K562 (cell line): ENCODE data around the gene DSCAM. TPM values are rescaled to one million over a fixed set of nuclear protein-coding genes. Genes with fewer than 3 reads are reported as not detected.

Experiments used
- ATAC-seq: fragments of 200-7000 bp; cut with Tn5 transposase; 3 replicates; pipeline ENCODE4 v1.9.1; 2020; ENCODE audit warnings: moderate library complexity
- BruUV-seq: library from RNA; stranded (reverse); fragments of 400-500 nt; replicated peaks from 2 replicates; lab custom pipeline; 2021; lab: Mats Ljungman, UMichigan
- CTCF ChIA-PET: fragments of 300-600 bp; formaldehyde crosslinking; extraction: SDS; loops from one replicate; lab custom pipeline; 2021; ENCODE audit warnings: low intra/inter-chr PET ratio; lab: Yijun Ruan, JAX
- POLR2A ChIA-PET: fragments of 300-600, 350-650 bp; sonication (Branson Sonifier 250); formaldehyde crosslinking; extraction: SDS; loops from one replicate; lab custom pipeline; 2021; ENCODE audit warnings: antibody characterized with exemption, inconsistent platforms; lab: Yijun Ruan, JAX
- DNase-seq, 4 experiments: peaks; one replicate each; pipeline versions ENCODE4 v3.0.0 to v3.0.0-alpha.2; 2011 to 2018; ENCODE audit warnings: low spot score in 3 of 4, mixed read lengths in 3 of 4; ENCODE audit errors: extremely low read depth in 1 of 4
- FAIRE-seq: peaks from 2 replicates; lab custom pipeline; 2011; peaks lifted over from hg19 to GRCh38; lab: Jason Lieb, UNC
- H2AFZ ChIP-seq: 2 replicates; pipeline ENCODE4 v1.6.0; 2011; ENCODE audit warnings: low read depth, low read length, control low read depth, inconsistent platforms
- H3K27ac ChIP-seq: fragments of 200-600 bp; 3 replicates; pipeline ENCODE4 v1.8.0; 2011; ENCODE audit warnings: low read depth, mild to moderate bottlenecking, control low read depth, inconsistent platforms, low read length, moderate library complexity, mixed read lengths; ENCODE audit errors: extremely low read depth
- H3K27me3 ChIP-seq, 2 experiments: fragments of 300-600 bp in 1 of 2; 2 replicates in 1 of 2; 3 replicates in 1 of 2; pipeline versions ENCODE4 v1.6.0 to v1.8.0; 2011; ENCODE audit warnings: inconsistent platforms in 2 of 2, low read length in 2 of 2, mild to moderate bottlenecking in 1 of 2, mixed read lengths in 1 of 2, moderate library complexity in 1 of 2; ENCODE audit not compliant: control insufficient read depth in 2 of 2, insufficient read depth in 2 of 2
- H3K36me3 ChIP-seq: fragments of 300-600 bp; 3 replicates; pipeline ENCODE4 v1.8.0; 2011; ENCODE audit warnings: mild to moderate bottlenecking, low read length, inconsistent platforms; ENCODE audit not compliant: control insufficient read depth, insufficient read depth
- H3K4me1 ChIP-seq, 2 experiments: fragments of 200-600 bp in 1 of 2; replicated peaks in 1 of 2; 2 replicates in 1 of 2; 3 replicates in 1 of 2; pipeline versions ENCODE4 v1.5.1 to v1.8.0; 2011; ENCODE audit warnings: inconsistent platforms in 2 of 2, low read length in 2 of 2, mild to moderate bottlenecking in 1 of 2, mixed read lengths in 1 of 2, moderate library complexity in 1 of 2; ENCODE audit not compliant: control insufficient read depth in 2 of 2, insufficient read depth in 2 of 2
- H3K4me2 ChIP-seq: 2 replicates; pipeline ENCODE4 v1.6.1; 2011; ENCODE audit warnings: low read length, control low read depth, inconsistent platforms, mixed read lengths; ENCODE audit not compliant: insufficient read depth
- H3K4me3 ChIP-seq: fragments of 200-600 bp; sonication (generic), shearing (Covaris generic); 2 replicates; pipeline ENCODE4 v1.5.1; 2016; ENCODE audit warnings: control low read depth, inconsistent platforms
- H3K79me2 ChIP-seq: fragments of 200-600 bp; 3 replicates; pipeline ENCODE4 v1.8.0; 2011; ENCODE audit warnings: low read length, inconsistent platforms; ENCODE audit not compliant: control insufficient read depth, insufficient read depth
- H3K9ac ChIP-seq, 2 experiments: 2 replicates each; pipeline versions ENCODE4 v1.6.0 to v1.6.1; 2011; ENCODE audit warnings: low read depth in 2 of 2, low read length in 2 of 2, control low read depth in 1 of 2, inconsistent platforms in 1 of 2, mild to moderate bottlenecking in 1 of 2, mixed read lengths in 1 of 2; ENCODE audit not compliant: insufficient read depth in 1 of 2
- H3K9me1 ChIP-seq: one replicate; pipeline ENCODE4 v1.6.0; 2011; ENCODE audit warnings: inconsistent platforms, mild to moderate bottlenecking, low read length, moderate library complexity; ENCODE audit not compliant: control insufficient read depth, insufficient read depth
- H3K9me3 ChIP-seq: replicated peaks from 2 replicates; pipeline ENCODE4 v1.5.1; 2011; ENCODE audit warnings: low read depth, low read length, inconsistent platforms; ENCODE audit not compliant: control insufficient read depth, insufficient read depth
- H4K20me1 ChIP-seq: replicated peaks from 2 replicates; pipeline ENCODE4 v1.6.1; 2011; ENCODE audit warnings: low read length, inconsistent platforms, mixed read lengths; ENCODE audit not compliant: control insufficient read depth, insufficient read depth
- ELF4 ChIP-seq: fragments of 450-650 bp; formaldehyde crosslinking; IDR thresholded peaks from 2 replicates; pipeline ENCODE4 v1.4.0; 2022; ENCODE audit warnings: missing genetic modification characterization
- EWSR1 ChIP-seq: fragments of 450-650 bp; IDR thresholded peaks from 2 replicates; pipeline ENCODE4 v1.6.1; 2018; ENCODE audit warnings: borderline replicate concordance, mild to moderate bottlenecking, low read depth, moderate library complexity; ENCODE audit not compliant: partially characterized antibody
- FUS ChIP-seq: fragments of 200-400 bp; formaldehyde crosslinking; optimal IDR thresholded peaks from 2 replicates; pipeline ENCODE3; 2017; ENCODE audit warnings: low read depth, low read length
- HNRNPL ChIP-seq: fragments of 200-400 bp; formaldehyde crosslinking; IDR thresholded peaks from 2 replicates; pipeline ENCODE4 v1.6.1; 2017; ENCODE audit warnings: low read depth, mild to moderate bottlenecking, low read length
- LARP7 ChIP-seq: fragments of 450-650 bp; IDR thresholded peaks from 2 replicates; pipeline ENCODE4 v1.6.1; 2016
- MTA1 ChIP-seq: fragments of 450-650 bp; IDR thresholded peaks from 2 replicates; pipeline ENCODE4 v1.6.1; 2017; ENCODE audit warnings: borderline replicate concordance
- NCOA6 ChIP-seq: fragments of 450-650 bp; IDR thresholded peaks from 2 replicates; pipeline ENCODE4 v1.6.1; 2017; ENCODE audit warnings: mild to moderate bottlenecking
- NR3C1 ChIP-seq: sonication (generic); formaldehyde crosslinking; IDR thresholded peaks from 2 replicates; pipeline ENCODE4 v1.8.1; 2022; ENCODE audit warnings: missing genetic modification reagents
- POLR3A ChIP-seq: IDR thresholded peaks from 2 replicates; pipeline ENCODE4 v1.6.1; 2011; ENCODE audit warnings: borderline replicate concordance, mild to moderate bottlenecking, moderate library complexity; ENCODE audit not compliant: insufficient read length, insufficient read depth; ENCODE audit errors: extremely low read depth
- PREB ChIP-seq: sonication (generic); formaldehyde crosslinking; IDR thresholded peaks from 2 replicates; pipeline ENCODE4 v1.8.1; 2023; ENCODE audit warnings: mild to moderate bottlenecking, missing genetic modification reagents
- RB1 ChIP-seq: fragments of 450-650 bp; IDR thresholded peaks from 2 replicates; pipeline ENCODE4 v1.6.1; 2017; ENCODE audit warnings: low read depth, mild to moderate bottlenecking
- RFX1 ChIP-seq: fragments of 450-650 bp; IDR thresholded peaks from 2 replicates; pipeline ENCODE4 v1.6.1; 2016; ENCODE audit warnings: mild to moderate bottlenecking, moderate library complexity
- SIRT6 ChIP-seq: IDR thresholded peaks from one replicate; pipeline ENCODE4 v1.6.1; 2012; ENCODE audit warnings: low read depth, mild to moderate bottlenecking, control low read depth, inconsistent platforms, low read length, moderate library complexity
- TARDBP ChIP-seq: fragments of 450-650 bp; IDR thresholded peaks from 2 replicates; pipeline ENCODE4 v1.6.1; 2016
- ZBTB12 ChIP-seq: fragments of 250-450 bp; sonication (Bioruptor Pico); IDR thresholded peaks from 2 replicates; pipeline ENCODE4 v1.4.0; 2020
- ZNF12 ChIP-seq: sonication (generic); formaldehyde crosslinking; IDR thresholded peaks from 2 replicates; pipeline ENCODE4 v1.4.0; 2020; ENCODE audit warnings: mild to moderate bottlenecking, missing genetic modification reagents
- ZNF41 ChIP-seq: fragments of 250-450 bp; sonication (Bioruptor Pico); conservative IDR thresholded peaks from 2 replicates; pipeline ENCODE4 v1.4.0; 2020; ENCODE audit warnings: mild to moderate bottlenecking
- ZNF561 ChIP-seq: fragments of 450-650 bp; formaldehyde crosslinking; conservative IDR thresholded peaks from 2 replicates; pipeline ENCODE4 v1.4.0; 2020; ENCODE audit warnings: mild to moderate bottlenecking, moderate library complexity
- ZNF79 ChIP-seq: fragments of 250-450 bp; sonication (Bioruptor Pico); IDR thresholded peaks from 2 replicates; pipeline ENCODE4 v1.4.0; 2020; ENCODE audit warnings: low read depth, mild to moderate bottlenecking, moderate library complexity
- WGBS: fragments of 100-300 bp; shearing (Covaris generic); methylation state at CpG from one replicate; pipeline ENCODE4 v1.1.6; 2016; ENCODE audit warnings: low coverage, mixed read lengths; ENCODE audit not compliant: insufficient coverage; ENCODE audit errors: missing lambda C conversion rate; 5-methylcytosine and 5-hydroxymethylcytosine counted together
- in situ Hi-C: fragments of 300-500 bp; cut with MboI; formaldehyde crosslinking; loops from 4 replicates; pipeline ENCODE4 v1.15.0; 2018; ENCODE audit warnings: inconsistent platforms, mixed read lengths
- intact Hi-C: fragments of 100-400 bp; cut with micrococcal nuclease; formaldehyde crosslinking; loops from 2 replicates; pipeline ENCODE4 v1.14.2; 2022
- polyA plus RNA-seq, 8 experiments: library from polyadenylated mRNA; depleted of rRNA in 4 of 8; stranded (reverse) in 5 of 8; unstranded in 3 of 8; fragments of >200 nt; fragmentation: Nextera tagmentation in 2 of 8; fragmentation: Illumina TruSeq in 1 of 8; extraction: Ambion mirVana in 2 of 8; extraction: Trizol in 1 of 8; gene quantifications; 2 replicates each; pipeline versions ENCODE4 v1.2.1 to v1.2.3, GENCODE V29; 2011 to 2014; ENCODE audit warnings: inconsistent platforms in 1 of 8, missing spikeins in 1 of 8
- total RNA-seq, 7 experiments: library from RNA; depleted of rRNA in 6 of 7; stranded (reverse); fragments of >200 nt in 6 of 7; fragmentation: Illumina TruSeq in 2 of 7; extraction: Trizol in 2 of 7; gene quantifications; 2 replicates each; pipeline versions ENCODE4 v1.2.1 to v1.2.3, GENCODE V29; 2011 to 2021; ENCODE audit warnings: low replicate concordance in 1 of 7
- TF ChIP-seq, protein P1 (sequence below): fragments of 250-450 bp; sonication (Bioruptor Pico); IDR thresholded peaks from 2 replicates; pipeline ENCODE4 v1.4.0; 2020; ENCODE audit warnings: mild to moderate bottlenecking, moderate library complexity

The DSCAM gene
- total and polyA plus RNA-seq, 9 of the 15 experiments (the other 6 are each of a cell fraction or from before 2014, with no cell fraction given): not detected

GRCh38 chr21:40683349-40683748 lies 163.6 kb downstream of the DSCAM start:
- TF ChIP-seq SIRT6 (no peak), ZNF561 (CRISPR knock-in tag) (no peak), RFX1 (no peak), ZNF41 (CRISPR knock-in tag) (no peak), ELF4 (CRISPR knock-in tag) (no peak), TARDBP (no peak), HNRNPL (no peak), EWSR1 (no peak), RB1 (no peak), NCOA6 (no peak), ZNF79 (CRISPR knock-in tag) (no peak), NR3C1 (CRISPR knock-in tag) (no peak), ZBTB12 (CRISPR knock-in tag) (no peak), ZNF12 (CRISPR knock-in tag) (no peak), FUS (no peak), PREB (CRISPR knock-in tag) (no peak), LARP7 (no peak), MTA1 (no peak), POLR3A (no peak)
- TF ChIP-seq, protein P1, sequence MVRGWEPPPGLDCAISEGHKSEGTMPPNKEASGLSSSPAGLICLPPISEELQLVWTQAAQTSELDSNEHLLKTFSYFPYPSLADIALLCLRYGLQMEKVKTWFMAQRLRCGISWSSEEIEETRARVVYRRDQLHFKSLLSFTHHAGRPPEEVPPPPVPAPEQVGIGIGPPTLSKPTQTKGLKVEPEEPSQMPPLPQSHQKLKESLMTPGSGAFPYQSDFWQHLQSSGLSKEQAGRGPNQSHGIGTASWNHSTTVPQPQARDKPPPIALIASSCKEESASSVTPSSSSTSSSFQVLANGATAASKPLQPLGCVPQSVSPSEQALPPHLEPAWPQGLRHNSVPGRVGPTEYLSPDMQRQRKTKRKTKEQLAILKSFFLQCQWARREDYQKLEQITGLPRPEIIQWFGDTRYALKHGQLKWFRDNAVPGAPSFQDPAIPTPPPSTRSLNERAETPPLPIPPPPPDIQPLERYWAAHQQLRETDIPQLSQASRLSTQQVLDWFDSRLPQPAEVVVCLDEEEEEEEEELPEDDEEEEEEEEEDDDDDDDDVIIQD: no peak
- no peaks in the 10 kb centered on the region for H3K27me3 ChIP-seq
- no peaks in the 10 kb centered on the region for H3K9me1 ChIP-seq
- BruUV-seq: no TSS peak
- H3K9ac ChIP-seq: no peak overlapping the region
- H3K4me1 ChIP-seq: no peaks in the 10 kb centered on the region
- POLR2A ChIA-PET: interaction anchor here (0.5 kb wide), 1 partner anchor 441 kb away, joined by 3 read pairs; no protein-coding TSS in a partner anchor
- 1% methylated on average over 5 of the region's 5 CpGs for WGBS
- no peaks in the 10 kb centered on the region for H3K79me2 ChIP-seq
- no peak overlapping the region for H3K4me2 ChIP-seq
- H3K27ac ChIP-seq: no peak overlapping the region
- DNase-seq (no peak), FAIRE-seq (no peak), ATAC-seq (no peak)
- in situ Hi-C loops (no loop called here), intact Hi-C loops (no loop called here)
- no peaks in the 10 kb centered on the region for H4K20me1 ChIP-seq
- no peak overlapping the region for H2AFZ ChIP-seq
- no peaks in the 10 kb centered on the region for H3K36me3 ChIP-seq
- CTCF ChIA-PET: no interaction called here
- no peak overlapping the region for H3K4me3 ChIP-seq
- H3K9me3 ChIP-seq: no peaks in the 10 kb centered on the region; the same call in 1 of the 2 replicates
